GM12891 (cell line): ENCODE measurements around the gene CCBE1.

Experiments used
- POLR2A ChIP-seq: IDR thresholded peaks from 2 replicates; pipeline ENCODE4 v1.6.1; 2011; ENCODE audit warnings: low read depth, low read length, control low read depth
- POLR2AphosphoS5 ChIP-seq: IDR thresholded peaks from 2 replicates; pipeline ENCODE4 v1.6.1; 2011; ENCODE audit warnings: low read depth, low read length, control low read depth
- POU2F2 ChIP-seq: IDR thresholded peaks from 2 replicates; pipeline ENCODE4 v1.6.1; 2011; ENCODE audit warnings: low read depth, mild to moderate bottlenecking, control low read depth, low read length, moderate library complexity
- TAF1 ChIP-seq: IDR thresholded peaks from 2 replicates; pipeline ENCODE4 v1.6.1; 2011; ENCODE audit warnings: low read depth, low read length, control low read depth

DNA sequence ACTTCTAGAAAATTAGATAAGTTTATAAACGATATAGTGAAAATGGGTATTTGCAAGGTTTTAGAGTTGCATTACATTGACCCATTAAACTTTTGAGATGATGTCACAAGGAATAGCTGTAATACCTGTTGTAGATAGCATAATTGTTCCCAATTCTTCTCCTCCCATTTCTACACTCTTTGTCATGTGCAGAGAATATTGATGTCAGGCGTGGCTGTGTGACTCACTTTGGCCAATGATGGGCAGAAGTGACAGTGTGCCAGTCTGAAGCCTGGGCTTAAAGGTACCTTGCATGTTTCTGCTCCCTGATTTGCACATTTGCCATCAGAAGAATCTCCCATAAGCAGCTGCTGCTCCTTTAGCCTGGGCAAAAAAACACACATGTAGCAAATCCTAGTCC, 26.9 kb upstream of the CCBE1 start:
- TF ChIP-seq TAF1 (no peak), POLR2AphosphoS5 (no peak), POLR2A (no peak), POU2F2 (no peak)
